HG03558 (cell line): ENCODE measurements around the gene MYL10.

Experiments
- ATAC-seq: cut with Tn5 transposase; IDR thresholded peaks from one replicate; pipeline ENCODE4 v1.9.1; 2021; ENCODE audit warnings: moderate number of reproducible peaks; ENCODE audit not compliant: unreplicated experiment; ENCODE audit errors: extremely low read depth

The MYL10 gene

GRCh38 chr7:101629171-101629570, at the start of gene MYL10:
Gene MYL10, minus strand, starts transcription at chr7:101629296. Its CDS starts 178 bp downstream, at chr7:101629118.
- ATAC-seq: no peak

- ATAC-seq: no peak
Measured at GRCh38 chr7:101678658-101679057, 49.6 kb upstream of the MYL10 start.

GRCh38 chr7:101677797-101678479, 48.8 kb upstream of the MYL10 start:
- ATAC-seq: no peak

- ATAC-seq: no peak
Measured at GRCh38 chr7:101677391-101677790, 48.3 kb upstream of the MYL10 start.

GRCh38 chr7:101676956-101677355, 47.9 kb upstream of the MYL10 start:
- ATAC-seq: no peak

GRCh38 chr7:101676062-101676598, 47.0 kb upstream of the MYL10 start:
- no peak for ATAC-seq

- ATAC-seq: no peak
Measured at GRCh38 chr7:101674439-101674838, 45.3 kb upstream of the MYL10 start.

- no peak for ATAC-seq
Measured at GRCh38 chr7:101673951-101674350, 44.9 kb upstream of the MYL10 start.

GRCh38 chr7:101673315-101673714, 44.2 kb upstream of the MYL10 start:
- no peak for ATAC-seq

GRCh38 chr7:101671371-101672356, 42.6 kb upstream of the MYL10 start:
- ATAC-seq: no peak

GRCh38 chr7:101669307-101669706, 40.2 kb upstream of the MYL10 start:
- no peak for ATAC-seq

GRCh38 chr7:101668726-101669125, 39.6 kb upstream of the MYL10 start:
- no peak for ATAC-seq

GRCh38 chr7:101667920-101668319, 38.8 kb upstream of the MYL10 start:
- ATAC-seq: no peak

GRCh38 chr7:101667399-101667798, 38.3 kb upstream of the MYL10 start:
- ATAC-seq: no peak

- ATAC-seq: no peak
Measured at GRCh38 chr7:101666741-101667140, 37.6 kb upstream of the MYL10 start.

GRCh38 chr7:101666293-101666692, 37.2 kb upstream of the MYL10 start:
- ATAC-seq: no peak

- no peak for ATAC-seq
Measured at GRCh38 chr7:101664893-101665471, 35.9 kb upstream of the MYL10 start.

- ATAC-seq: no peak
Measured at GRCh38 chr7:101664436-101664835, 35.3 kb upstream of the MYL10 start.

- ATAC-seq: no peak
Measured at GRCh38 chr7:101663747-101664146, 34.7 kb upstream of the MYL10 start.

- no peak for ATAC-seq
Measured at GRCh38 chr7:101662447-101662998, 33.4 kb upstream of the MYL10 start.
